Activated CD4-positive, CD25-positive, alpha-beta regulatory T cell treated with anti-CD3 and anti-CD28 coated beads, Interleukin-2, amount 50 U/mL, for 16 hours (primary cell): ENCODE data around the gene NOTCH1.
"Not testable (repeated sequence)": the region's sequence is repeated elsewhere in the genome, so short reads cannot be mapped to it uniquely, and the experiment has no call there.

Source experiments
- DNase-seq: peaks from one replicate; pipeline ENCODE4 v3.0.0-alpha.2; 2020; ENCODE audit warnings: low read depth, low spot score

Gene NOTCH1

GRCh38 chr9:136564379-136564988 lies 18.6 kb upstream of the NOTCH1 start:
- DNase-seq = no peak

- no peak for DNase-seq
Measured at GRCh38 chr9:136563646-136564325, 17.9 kb upstream of the NOTCH1 start.

DNA sequence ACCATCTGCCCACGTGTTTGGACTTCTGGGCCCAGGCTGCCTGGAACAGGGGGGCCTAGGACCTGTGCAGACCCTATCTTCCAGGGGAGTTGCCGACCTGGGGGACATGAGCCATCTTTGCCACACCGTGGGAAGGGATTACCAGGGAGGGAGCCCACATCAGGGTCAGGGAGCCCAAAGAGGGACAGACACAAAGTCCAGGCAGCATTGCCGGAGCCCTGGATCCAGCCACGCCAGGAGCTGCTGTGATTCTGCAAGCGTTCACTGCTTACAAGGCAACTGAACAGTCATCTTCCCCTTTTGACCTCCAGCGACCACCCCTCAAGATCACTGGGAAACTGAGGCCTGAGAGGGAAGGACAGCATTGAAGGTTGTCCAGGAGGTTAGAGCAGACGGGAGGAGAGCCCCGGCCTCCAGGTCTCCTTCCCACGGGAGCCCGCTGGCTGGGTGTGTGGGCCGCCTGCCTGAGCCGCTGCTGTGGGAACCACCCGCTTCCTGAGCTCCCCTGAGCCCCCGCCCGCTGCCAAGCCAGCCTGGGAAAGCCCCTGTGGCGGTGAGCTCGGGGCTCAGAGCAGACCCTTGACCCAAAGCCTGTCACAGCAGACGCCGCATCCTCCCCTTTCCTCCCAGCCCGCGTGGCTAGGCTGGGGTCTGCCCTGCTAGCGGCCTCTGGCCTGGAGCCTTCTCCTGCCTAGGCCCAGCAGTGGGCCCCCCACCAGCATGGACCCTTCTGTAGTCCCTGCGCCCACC lies 17.1 kb upstream of the NOTCH1 start:
- DNase-seq = no peak

GRCh38 chr9:136561779-136562178 lies 15.9 kb upstream of the NOTCH1 start:
- no peak for DNase-seq

GRCh38 chr9:136560586-136560985 lies 14.7 kb upstream of the NOTCH1 start:
- no peak for DNase-seq

DNA sequence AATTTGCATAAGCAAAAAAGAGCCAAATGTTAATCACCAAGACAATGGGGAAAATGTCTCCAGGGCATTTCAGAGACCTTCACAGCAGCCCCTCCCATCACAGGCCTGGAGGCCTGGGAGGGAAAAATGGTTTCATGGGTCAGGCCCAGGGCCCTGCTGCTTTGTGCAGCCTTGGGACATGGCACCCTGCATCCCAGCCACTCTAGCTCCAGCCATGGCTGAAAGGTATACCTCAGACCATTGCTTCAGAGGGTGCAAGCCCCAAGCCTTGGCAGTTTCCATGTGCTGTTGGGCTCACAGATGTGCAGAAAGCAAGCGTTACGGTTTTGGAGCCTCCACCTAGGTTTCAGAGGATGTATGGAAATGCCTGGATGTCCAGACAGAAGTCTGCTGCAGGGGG lies 13.5 kb upstream of the NOTCH1 start:
- not testable (repeated sequence) for DNase-seq

GRCh38 chr9:136558846-136559245 lies 13.0 kb upstream of the NOTCH1 start:
- not testable (repeated sequence) for DNase-seq

- no peak for DNase-seq
Measured at GRCh38 chr9:136558373-136558772, 12.5 kb upstream of the NOTCH1 start.

DNA sequence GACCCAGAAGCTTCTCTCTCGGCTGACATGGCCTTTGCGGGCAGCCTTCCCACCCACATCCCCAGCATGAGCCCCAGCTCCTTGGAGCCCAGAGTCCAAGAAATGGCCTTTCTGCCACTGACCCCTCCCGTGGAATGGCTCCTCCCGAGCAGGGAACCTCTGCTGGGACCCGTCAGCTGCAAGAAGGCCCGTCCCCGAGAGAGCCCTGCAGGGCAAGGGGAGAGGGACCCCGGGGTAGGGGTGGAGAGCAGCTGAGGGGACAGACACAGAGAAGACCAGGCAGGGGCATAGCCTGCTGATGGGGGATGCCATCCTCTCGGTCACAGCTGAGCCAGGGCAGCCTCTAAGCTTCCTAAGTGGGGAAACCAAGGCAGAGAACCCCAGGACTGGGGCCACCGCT lies 11.2 kb upstream of the NOTCH1 start:
- no peak for DNase-seq

- no peak for DNase-seq
Measured at GRCh38 chr9:136556166-136556565, 10.3 kb upstream of the NOTCH1 start.

GRCh38 chr9:136554870-136555269 lies 9.0 kb upstream of the NOTCH1 start:
- DNase-seq = no peak

GRCh38 chr9:136553581-136553980 lies 7.7 kb upstream of the NOTCH1 start:
- DNase-seq = no peak

- DNase-seq = no peak
Measured at GRCh38 chr9:136552117-136552703, 6.4 kb upstream of the NOTCH1 start.

DNA sequence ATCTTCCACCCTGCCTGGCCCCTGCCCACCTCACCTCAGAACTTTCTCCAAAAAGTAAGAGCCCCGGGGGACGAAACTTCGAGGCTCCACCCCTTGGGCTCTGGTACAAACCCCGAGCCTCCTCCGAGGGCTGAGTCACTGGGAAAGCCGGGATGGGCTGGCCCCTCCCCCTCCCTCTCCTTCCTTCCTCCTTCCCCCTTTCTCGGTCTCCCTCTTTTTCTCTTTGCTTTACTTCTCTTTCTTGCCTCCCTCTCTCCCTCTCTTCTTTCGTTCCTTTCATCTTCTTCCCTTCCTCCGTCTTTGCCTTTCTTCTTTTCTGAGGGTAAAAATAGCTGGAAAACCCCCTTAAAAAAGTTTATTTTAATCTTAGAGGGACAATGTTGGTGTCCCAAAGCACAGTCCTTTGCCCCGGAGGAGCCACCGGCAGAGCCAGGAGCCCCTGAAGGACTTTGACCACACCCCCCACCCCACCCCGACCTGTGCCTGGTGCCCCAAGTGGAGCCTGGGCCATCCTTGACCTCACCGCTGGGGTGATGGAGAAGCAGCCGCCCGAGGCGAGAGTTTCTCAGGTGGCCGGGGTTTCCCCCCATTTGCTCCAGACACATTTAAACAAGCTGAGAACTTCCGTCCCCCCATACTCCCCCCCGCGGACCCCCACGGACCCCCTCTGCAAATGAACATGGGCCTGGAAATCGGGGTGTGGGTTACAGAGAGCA lies 5.7 kb upstream of the NOTCH1 start:
- DNase-seq = no peak

- DNase-seq = no peak
Measured at GRCh38 chr9:136550439-136551289, 4.8 kb upstream of the NOTCH1 start.

GRCh38 chr9:136549010-136549980 lies 3.4 kb upstream of the NOTCH1 start:
- no peak for DNase-seq

DNA sequence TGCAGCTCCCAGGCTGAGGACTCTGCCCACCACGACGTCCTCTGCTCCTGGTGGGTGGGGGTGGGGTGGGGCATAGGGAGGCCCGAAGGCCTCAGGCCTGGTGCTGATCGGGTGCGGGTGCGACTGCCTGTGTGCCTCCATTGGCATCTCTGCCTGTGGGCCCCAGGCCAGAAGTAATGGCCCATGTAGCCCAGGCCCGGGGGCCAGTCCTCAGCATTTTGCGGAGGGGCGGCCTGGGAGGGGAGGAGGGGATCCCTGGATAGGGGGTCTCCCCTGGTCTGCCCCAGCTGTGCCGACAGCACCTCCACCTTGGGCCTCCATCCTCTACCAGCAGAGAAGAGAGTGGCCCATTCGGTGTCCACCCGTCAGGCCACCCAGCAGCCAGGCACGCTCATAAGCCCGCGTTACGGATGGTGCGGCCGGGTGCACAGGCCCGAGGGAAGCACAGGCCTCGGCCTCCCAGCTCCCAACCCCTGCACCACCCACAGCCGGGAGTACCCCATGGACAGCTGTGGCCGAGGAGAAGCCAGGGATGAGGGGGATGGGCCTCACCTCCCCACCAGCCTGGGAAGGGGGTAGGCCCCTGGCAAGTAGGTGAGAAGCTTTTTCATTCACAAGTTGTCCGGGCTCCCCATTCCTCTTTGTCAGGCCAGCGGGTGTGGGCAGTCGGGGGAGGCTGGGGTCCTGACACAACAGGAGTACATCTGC lies 1.8 kb upstream of the NOTCH1 start:
- no peak for DNase-seq

- DNase-seq = no peak
Measured at GRCh38 chr9:136546697-136547501, 1.1 kb upstream of the NOTCH1 start.

DNA sequence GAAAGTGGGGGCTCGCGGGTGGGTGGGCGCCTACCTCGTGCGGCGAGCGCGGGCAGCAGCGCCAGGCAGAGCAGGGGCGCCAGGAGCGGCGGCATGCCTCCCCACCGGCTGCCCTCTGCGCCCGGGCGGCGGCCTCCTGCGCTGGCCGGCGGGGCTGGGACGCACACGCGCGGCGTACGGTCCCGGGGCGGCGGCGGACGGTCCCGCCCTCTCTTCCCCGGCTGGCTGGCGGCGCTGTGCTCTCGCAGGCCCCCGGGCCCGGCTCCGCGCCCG lies 220 bp downstream of the NOTCH1 start:
- DNase-seq = no peak
